Measurements from ENCODE around the gene PLCXD1.

Gene PLCXD1

DNA sequence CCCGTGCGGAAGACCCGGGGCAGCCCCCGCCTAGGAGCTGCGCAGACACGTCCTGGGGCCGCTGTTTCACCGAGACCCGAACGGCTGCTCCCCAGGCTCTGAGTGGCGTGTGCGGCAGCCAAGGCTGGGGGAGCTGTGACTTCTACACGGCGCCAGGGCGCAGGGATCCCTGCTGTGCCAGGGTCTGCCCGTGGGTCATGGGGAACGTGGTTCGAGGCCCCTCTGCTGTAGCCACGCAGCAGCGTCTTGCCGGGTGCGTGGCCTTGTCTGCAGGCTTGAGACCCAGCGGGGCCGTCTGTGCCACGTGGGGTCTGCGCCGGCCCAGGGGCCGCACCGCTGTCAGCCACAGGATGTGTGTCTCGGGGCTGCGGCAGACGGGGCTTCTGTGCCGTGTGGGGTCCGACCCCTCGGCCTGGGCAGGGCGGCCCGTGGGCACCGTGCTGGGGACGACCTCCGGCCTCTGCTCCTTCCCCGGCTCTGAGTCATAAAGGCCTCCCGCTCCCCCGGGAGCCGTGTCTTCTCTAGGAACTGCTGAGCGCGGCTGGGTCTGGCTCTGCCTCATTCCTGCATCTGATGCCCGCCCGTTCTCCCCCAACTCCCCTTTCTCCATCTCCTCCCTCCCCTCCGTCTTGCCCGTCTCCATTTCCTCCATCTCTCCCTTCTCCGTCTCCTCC, 50.1 kb downstream of the PLCXD1 start:
- H3K27ac Mint-ChIP-seq, result peak overlapping the region; percentile 44
- peak overlapping the region; percentile 53 for H3K4me3 Mint-ChIP-seq
- peak; percentile 40 for ATAC-seq
- H3K36me3 Mint-ChIP-seq, result peaks cover 12% of the 10 kb centered on the region
- peaks cover 10% of the 10 kb centered on the region for H3K4me1 Mint-ChIP-seq
- H3K27me3 Mint-ChIP-seq, result peaks cover 19% of the 10 kb centered on the region
- H3K9me3 Mint-ChIP-seq, result no peaks in the 10 kb centered on the region

DNA sequence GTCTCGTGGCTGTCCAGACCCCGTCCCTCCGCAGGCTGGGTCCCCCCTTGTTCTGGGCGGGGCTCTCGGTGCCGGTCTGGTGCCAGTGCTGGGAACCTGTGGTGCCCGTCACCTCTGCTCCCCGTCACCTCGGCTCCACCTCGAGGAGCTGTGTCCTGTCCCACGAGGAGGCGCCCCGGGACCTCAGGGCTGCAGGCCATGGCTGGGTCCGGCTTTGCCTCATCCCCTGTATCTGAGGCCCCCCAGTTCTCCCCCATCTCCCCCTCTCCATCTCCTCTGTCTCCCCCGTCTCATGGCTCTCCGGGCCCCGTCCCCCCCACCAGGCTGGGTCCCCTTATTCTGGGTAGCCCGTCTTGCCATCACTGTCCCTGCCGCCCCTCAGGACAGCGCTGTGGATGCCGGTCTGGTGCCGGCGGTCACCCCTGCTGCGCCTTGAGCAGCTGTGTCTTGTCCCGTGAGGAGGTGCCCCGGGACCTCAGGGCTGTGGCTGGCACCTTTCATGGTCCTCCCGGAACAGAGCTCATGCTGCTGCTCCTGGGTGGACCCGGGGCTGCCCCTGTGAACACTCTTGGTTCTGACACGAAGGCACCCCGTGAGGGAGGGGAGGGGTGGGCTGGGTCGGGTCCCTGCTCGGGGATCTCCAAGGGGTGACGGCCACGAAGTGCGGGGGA, 50.8 kb downstream of the PLCXD1 start:
- peaks cover 10% of the 10 kb centered on the region for H3K4me1 Mint-ChIP-seq
- no peaks in the 10 kb centered on the region for H3K9me3 Mint-ChIP-seq
- peak overlapping the region; percentile 44 for H3K27ac Mint-ChIP-seq
- peaks cover 19% of the 10 kb centered on the region for H3K27me3 Mint-ChIP-seq
- peak overlapping the region; percentile 53 for H3K4me3 Mint-ChIP-seq
- peaks cover 18% of the 10 kb centered on the region for H3K36me3 Mint-ChIP-seq
- no peak for ATAC-seq

DNA sequence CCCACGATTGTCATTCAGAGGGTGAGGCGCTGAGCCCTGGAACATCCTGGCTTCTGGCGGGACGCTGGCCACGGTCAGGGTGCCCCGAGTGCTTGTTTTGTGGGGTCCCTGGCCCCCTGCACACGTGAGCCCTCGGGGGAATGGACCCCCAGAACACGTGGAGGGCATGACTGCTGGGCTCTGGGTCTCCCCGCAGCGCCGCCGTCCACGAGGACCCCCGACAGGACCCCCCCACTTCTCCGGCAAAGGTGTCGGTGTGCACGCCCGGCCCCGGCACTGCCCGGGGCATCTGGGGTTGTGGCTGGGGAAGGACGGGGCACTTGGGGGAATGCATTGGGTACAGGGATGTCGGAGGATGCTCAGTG, 51.3 kb downstream of the PLCXD1 start:
- H3K36me3 Mint-ChIP-seq, result peaks cover 22% of the 10 kb centered on the region
- no peak for ATAC-seq
- H3K9me3 Mint-ChIP-seq, result no peaks in the 10 kb centered on the region
- no peak overlapping the region for H3K4me3 Mint-ChIP-seq
- H3K27me3 Mint-ChIP-seq, result peaks cover 19% of the 10 kb centered on the region
- no peak overlapping the region for H3K27ac Mint-ChIP-seq
- peaks cover 10% of the 10 kb centered on the region for H3K4me1 Mint-ChIP-seq

GRCh38 chrX:332916-333610, 51.9 kb downstream of the PLCXD1 start:
- Mint-ChIP-seq H3K4me3 (no peak overlapping the region), H3K36me3 (peaks cover 28% of the 10 kb centered on the region), H3K4me1 (peaks cover 10% of the 10 kb centered on the region), H3K27me3 (peaks cover 19% of the 10 kb centered on the region), H3K27ac (no peak overlapping the region), H3K9me3 (no peaks in the 10 kb centered on the region)
- ATAC-seq, result no peak

DNA sequence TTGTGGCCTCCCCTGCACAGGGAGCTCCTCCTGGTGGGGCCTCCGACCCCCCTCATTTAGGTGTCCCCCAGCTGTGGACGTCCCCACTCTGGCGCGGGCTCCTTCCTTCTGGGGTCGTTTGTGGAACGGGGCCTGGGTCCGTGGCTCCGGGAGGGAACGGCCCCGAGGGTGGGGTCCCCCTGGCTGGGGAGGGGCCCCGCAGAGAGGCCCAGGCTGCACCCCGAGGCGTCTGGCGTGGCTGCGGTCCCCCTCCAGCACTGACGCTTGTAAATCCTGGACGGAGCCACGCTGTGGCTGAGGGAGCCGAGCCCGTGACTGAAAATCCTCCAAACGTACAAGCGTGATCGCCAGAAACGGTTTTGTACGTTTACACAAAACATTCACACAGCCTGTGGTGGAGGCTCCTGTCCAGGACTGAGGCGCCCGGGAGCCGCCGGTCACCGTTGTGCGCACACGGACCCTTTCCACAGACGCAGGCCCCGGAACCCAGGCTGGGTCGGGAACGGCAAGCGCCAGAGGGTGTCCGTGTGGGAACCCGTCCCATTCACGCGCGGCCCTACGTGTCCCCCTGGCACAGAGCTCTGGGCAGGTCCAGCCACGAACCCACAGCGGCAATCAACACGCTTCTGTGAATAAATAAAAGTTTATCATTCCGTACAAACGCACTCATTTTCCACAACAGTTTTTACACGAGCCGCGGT, 52.6 kb downstream of the PLCXD1 start:
- H3K9me3 Mint-ChIP-seq, result no peaks in the 10 kb centered on the region

GRCh38 chrX:334331-334891, 53.2 kb downstream of the PLCXD1 start:
- H3K4me1 Mint-ChIP-seq, result peaks cover 10% of the 10 kb centered on the region
- H3K4me3 Mint-ChIP-seq, result no peak overlapping the region
- no peak overlapping the region for H3K27ac Mint-ChIP-seq
- H3K27me3 Mint-ChIP-seq, result peaks cover 16% of the 10 kb centered on the region
- no peak for ATAC-seq
- peaks cover 37% of the 10 kb centered on the region for H3K36me3 Mint-ChIP-seq
- no peaks in the 10 kb centered on the region for H3K9me3 Mint-ChIP-seq

More for the DNA sequence above, 52.6 kb downstream of the PLCXD1 start:
- no peak overlapping the region for H3K27ac Mint-ChIP-seq
- no peak overlapping the region for H3K4me3 Mint-ChIP-seq
- H3K4me1 Mint-ChIP-seq, result peaks cover 10% of the 10 kb centered on the region
- H3K27me3 Mint-ChIP-seq, result peaks cover 19% of the 10 kb centered on the region
- peaks cover 35% of the 10 kb centered on the region for H3K36me3 Mint-ChIP-seq
- ATAC-seq, result no peak

GRCh38 chrX:334971-335757, 54.0 kb downstream of the PLCXD1 start:
- no peak overlapping the region for H3K27ac Mint-ChIP-seq
- H3K4me1 Mint-ChIP-seq, result peaks cover 10% of the 10 kb centered on the region
- H3K4me3 Mint-ChIP-seq, result no peak overlapping the region
- H3K36me3 Mint-ChIP-seq, result peaks cover 37% of the 10 kb centered on the region
- H3K27me3 Mint-ChIP-seq, result peaks cover 10% of the 10 kb centered on the region
- H3K9me3 Mint-ChIP-seq, result no peaks in the 10 kb centered on the region
- no peak for ATAC-seq

GRCh38 chrX:335758-336155, 54.6 kb downstream of the PLCXD1 start:
- Mint-ChIP-seq H3K27ac (no peak overlapping the region), H3K4me3 (no peak overlapping the region), H3K4me1 (peaks cover 10% of the 10 kb centered on the region), H3K27me3 (peaks cover 10% of the 10 kb centered on the region), H3K9me3 (no peaks in the 10 kb centered on the region), H3K36me3 (peaks cover 37% of the 10 kb centered on the region)
- no peak for ATAC-seq

DNA sequence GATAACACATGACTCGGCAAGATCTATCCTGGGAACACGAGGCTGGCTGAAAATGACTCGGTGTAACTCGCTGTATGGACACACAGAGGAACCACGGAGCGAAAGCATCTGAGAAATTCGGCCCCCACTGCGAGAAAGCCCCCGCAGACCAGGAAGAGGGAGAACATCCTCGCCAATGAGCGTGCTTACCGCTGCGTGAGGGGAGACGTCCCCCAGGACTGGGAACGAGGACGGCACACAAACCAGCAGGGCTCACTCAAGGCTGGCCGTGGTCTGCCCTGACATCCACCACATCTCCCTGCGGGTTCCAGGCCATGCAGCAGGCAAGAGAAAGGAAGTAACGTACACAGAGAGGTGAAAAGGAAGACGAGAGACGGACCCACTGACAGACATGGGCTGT, 55.0 kb downstream of the PLCXD1 start:
- no peaks in the 10 kb centered on the region for H3K9me3 Mint-ChIP-seq
- peaks cover 10% of the 10 kb centered on the region for H3K27me3 Mint-ChIP-seq
- peaks cover 10% of the 10 kb centered on the region for H3K4me1 Mint-ChIP-seq
- H3K36me3 Mint-ChIP-seq, result peaks cover 39% of the 10 kb centered on the region
- H3K27ac Mint-ChIP-seq, result no peak overlapping the region
- no peak overlapping the region for H3K4me3 Mint-ChIP-seq
- ATAC-seq, result no peak

GRCh38 chrX:337331-337831, 56.2 kb downstream of the PLCXD1 start:
- H3K4me1 Mint-ChIP-seq, result no peaks in the 10 kb centered on the region
- H3K27ac Mint-ChIP-seq, result no peak overlapping the region
- H3K36me3 Mint-ChIP-seq, result peaks cover 50% of the 10 kb centered on the region
- no peaks in the 10 kb centered on the region for H3K27me3 Mint-ChIP-seq
- peaks cover 3% of the 10 kb centered on the region for H3K9me3 Mint-ChIP-seq
- H3K4me3 Mint-ChIP-seq, result no peak overlapping the region
- no peak for ATAC-seq

DNA sequence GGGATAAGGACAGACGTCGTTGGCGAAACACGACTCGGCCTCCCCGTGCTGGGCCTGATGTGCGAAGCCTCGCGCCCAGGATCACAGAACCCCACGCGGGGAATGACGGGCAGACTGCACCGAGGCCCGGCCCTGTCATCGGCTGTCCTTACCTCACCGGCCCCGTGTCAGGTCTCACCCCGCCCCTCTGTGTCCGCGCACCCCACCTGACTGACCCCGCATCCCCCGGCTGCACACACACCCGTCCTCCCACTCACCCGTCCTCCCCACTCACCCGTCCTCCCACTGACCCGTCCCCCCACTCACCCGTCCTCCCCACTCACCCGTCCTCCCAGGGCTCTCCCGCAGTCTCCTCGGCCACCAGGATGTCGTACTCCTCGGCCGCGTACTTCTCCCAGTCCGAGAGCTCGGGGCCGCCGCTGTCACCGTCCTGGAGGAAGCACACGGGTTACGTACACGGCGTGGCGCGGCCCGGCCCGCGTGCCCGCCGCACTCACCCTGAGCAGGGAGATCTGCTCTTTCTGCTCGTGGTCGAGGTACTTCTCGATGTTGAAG, 57.2 kb downstream of the PLCXD1 start:
- Mint-ChIP-seq H3K27me3 (no peaks in the 10 kb centered on the region), H3K27ac (no peak overlapping the region), H3K9me3 (peaks cover 3% of the 10 kb centered on the region), H3K4me1 (no peaks in the 10 kb centered on the region), H3K36me3 (peaks cover 41% of the 10 kb centered on the region), H3K4me3 (no peak overlapping the region)
- ATAC-seq, result peak; percentile 58

- Mint-ChIP-seq H3K4me3 (no peak overlapping the region), H3K4me1 (no peaks in the 10 kb centered on the region), H3K27me3 (no peaks in the 10 kb centered on the region), H3K36me3 (peaks cover 41% of the 10 kb centered on the region), H3K9me3 (peaks cover 3% of the 10 kb centered on the region), H3K27ac (no peak overlapping the region)
- peak; percentile 51 for ATAC-seq
Measured at GRCh38 chrX:338836-339400, 57.7 kb downstream of the PLCXD1 start.

DNA sequence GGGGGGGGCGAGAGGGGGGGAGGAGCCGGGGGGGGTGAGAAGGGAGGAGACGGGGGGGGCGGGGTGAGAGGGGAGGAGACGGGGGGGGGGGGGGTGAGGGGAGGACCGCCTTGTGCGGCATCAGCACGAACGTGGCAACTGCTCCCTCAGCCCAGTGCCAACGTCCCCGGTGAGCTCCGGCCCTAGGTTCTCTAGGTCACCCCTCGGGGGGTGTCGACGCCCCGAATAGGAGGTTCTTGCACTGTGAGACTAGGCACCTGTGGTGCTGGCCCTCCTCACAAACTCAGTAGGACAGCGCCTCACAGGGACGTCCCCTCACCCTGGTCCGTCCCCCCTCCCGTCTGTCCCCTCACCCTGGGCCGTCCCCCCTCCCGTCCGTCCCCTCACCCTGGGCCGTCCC, 58.9 kb downstream of the PLCXD1 start:
- Mint-ChIP-seq H3K27ac (no peak overlapping the region), H3K4me3 (no peak overlapping the region), H3K27me3 (no peaks in the 10 kb centered on the region), H3K36me3 (peaks cover 48% of the 10 kb centered on the region), H3K9me3 (peaks cover 3% of the 10 kb centered on the region), H3K4me1 (no peaks in the 10 kb centered on the region)
- peak; percentile 9 for ATAC-seq
